GM13977 (cell line): ENCODE measurements around the gene VIPR2.

Experiments
- DNase-seq: peaks from one replicate; pipeline ENCODE4 v3.0.0; 2012; ENCODE audit warnings: low spot score
- CTCF ChIP-seq: IDR thresholded peaks from 2 replicates; pipeline ENCODE4 v1.5.1; 2012; ENCODE audit warnings: mild to moderate bottlenecking, control low read depth; ENCODE audit not compliant: insufficient read depth; ENCODE audit errors: extremely low read depth, missing control alignments
- in situ Hi-C: fragments of 300-500 bp; cut with MboI; formaldehyde crosslinking; loops from one replicate; pipeline ENCODE4 v1.12.0; 2022; ENCODE audit warnings: low sequenced_read_pairs, low pct_unique_long_range_greater_than_20kb, mixed read lengths, inconsistent platforms; ENCODE audit not compliant: unreplicated experiment

The VIPR2 gene

DNA sequence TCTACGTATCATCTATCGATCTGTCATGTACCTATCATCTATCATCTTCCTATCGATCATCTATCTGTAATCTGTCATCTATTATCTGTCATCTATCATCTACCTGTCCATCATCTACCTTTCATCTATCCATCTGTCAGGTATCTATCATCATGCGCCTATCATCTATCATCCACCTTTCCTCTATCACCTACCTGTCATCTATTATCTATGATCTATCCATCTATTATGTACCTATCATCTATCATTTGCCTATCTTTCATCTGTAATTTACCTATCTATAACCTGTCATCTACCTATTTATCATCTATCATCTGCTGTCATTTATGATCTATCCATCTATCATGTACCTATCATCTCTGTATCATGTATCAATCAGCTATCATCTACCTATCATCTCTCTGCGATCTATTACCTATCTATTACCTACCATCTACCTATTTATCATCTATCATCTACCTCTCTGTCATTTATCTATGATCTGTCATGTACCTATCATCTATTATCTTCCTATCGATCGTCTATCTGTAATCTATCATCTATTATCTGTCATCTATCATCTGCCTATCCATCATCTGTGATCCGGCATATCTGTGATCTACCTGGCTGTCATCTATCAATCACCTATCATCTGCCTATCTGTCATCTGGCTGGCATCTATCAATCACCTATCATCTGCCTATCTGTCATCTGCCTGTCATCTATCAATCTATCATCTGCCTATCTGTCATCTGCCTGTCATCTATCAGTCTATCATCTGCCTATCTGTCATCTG is 1.6 kb upstream of the VIPR2 start:
- no peak for TF ChIP-seq CTCF
- in situ Hi-C loops = no loop called here
- DNase-seq = no peak

GRCh38 chr7:159145490-159145855 is 806 bp upstream of the VIPR2 start:
- DNase-seq = no peak
- in situ Hi-C loops = no loop called here
- TF ChIP-seq CTCF = no peak

- TF ChIP-seq CTCF = no peak
- in situ Hi-C loops = no loop called here
- DNase-seq = no peak
Measured at GRCh38 chr7:159143780-159144757, 598 bp downstream of the VIPR2 start.

DNA sequence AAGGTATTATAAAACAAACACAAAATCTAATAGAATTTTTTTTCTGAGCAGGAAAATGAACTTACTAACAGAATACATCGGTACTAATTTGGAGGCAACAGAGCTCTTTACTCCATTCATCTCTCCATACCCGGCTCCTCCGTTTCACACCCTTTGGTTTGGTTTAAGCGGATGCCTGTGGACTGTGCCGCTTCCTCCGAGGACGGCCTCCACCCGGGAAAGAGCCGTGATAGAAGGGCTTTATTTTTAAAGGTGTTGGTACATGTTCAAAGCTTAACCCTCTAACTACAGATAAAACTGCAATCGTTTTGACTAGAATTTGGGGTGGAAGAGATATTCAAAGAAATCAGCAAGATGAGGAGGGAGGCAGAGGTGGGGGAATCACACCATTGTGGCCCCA is 1.9 kb downstream of the VIPR2 start:
- in situ Hi-C loops = no loop called here
- TF ChIP-seq CTCF = no peak
- no peak for DNase-seq

DNA sequence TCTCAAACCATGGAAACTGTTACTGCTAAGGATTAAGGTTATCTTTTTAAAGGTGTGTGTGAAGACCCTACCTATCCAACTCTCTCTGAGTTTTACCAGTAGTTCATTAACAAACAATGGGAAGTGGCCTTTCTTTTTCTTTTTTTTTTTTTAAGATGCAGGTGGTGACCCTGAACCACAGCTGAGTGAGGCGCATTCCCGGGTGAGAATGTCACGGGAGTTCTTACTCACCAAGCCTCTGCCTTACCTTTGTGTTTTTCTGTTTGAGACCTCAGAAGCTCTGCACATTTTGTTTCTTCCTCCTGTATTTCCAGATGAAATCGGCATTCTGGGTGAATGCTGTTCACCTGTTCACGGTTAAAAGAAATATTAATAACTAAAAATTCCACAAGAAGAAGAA is 2.5 kb downstream of the VIPR2 start:
- in situ Hi-C loops = no loop called here

GRCh38 chr7:159141660-159142059 is 3.0 kb downstream of the VIPR2 start:
- in situ Hi-C loops = no loop called here
- DNase-seq = no peak
- no peak for TF ChIP-seq CTCF

More for the DNA sequence above, 2.5 kb downstream of the VIPR2 start:
- no peak for DNase-seq
- no peak for TF ChIP-seq CTCF
